Keratinocyte (primary cell): ENCODE results near the gene PDIA4. TPM values are rescaled to one million over a fixed set of nuclear protein-coding genes. Genes with fewer than 3 reads are reported as not detected.

ENCODE experiments used
- DNase-seq: peaks from one replicate; pipeline ENCODE4 v3.0.0-alpha.2; 2011; ENCODE audit warnings: low read depth, missing footprints, low spot score
- FAIRE-seq: peaks from 2 replicates; lab custom pipeline; 2011; peaks lifted over from hg19 to GRCh38; lab: Jason Lieb, UNC
- H2AFZ ChIP-seq: 2 replicates; pipeline ENCODE4 v1.6.0; 2012; ENCODE audit warnings: low read length, control low read depth, inconsistent platforms; ENCODE audit not compliant: control insufficient read depth
- H3K27ac ChIP-seq: 2 replicates; pipeline ENCODE4 v1.5.1; 2011; ENCODE audit warnings: low read length; ENCODE audit not compliant: control insufficient read depth, insufficient read depth
- H3K27me3 ChIP-seq: 3 replicates; pipeline ENCODE4 v1.6.0; 2011; ENCODE audit warnings: low read length; ENCODE audit not compliant: control insufficient read depth, insufficient read depth; ENCODE audit errors: extremely low read depth
- H3K36me3 ChIP-seq, 2 experiments: 2 replicates in 1 of 2; 3 replicates in 1 of 2; pipeline ENCODE4 v1.5.1; 2011; ENCODE audit warnings: low read length in 2 of 2, mild to moderate bottlenecking in 1 of 2; ENCODE audit not compliant: control insufficient read depth in 2 of 2, insufficient read depth in 2 of 2; ENCODE audit errors: extremely low read depth in 1 of 2
- H3K4me1 ChIP-seq: 3 replicates; pipeline ENCODE4 v1.5.1; 2011; ENCODE audit warnings: low read length; ENCODE audit not compliant: control insufficient read depth, insufficient read depth; ENCODE audit errors: extremely low read depth
- H3K4me2 ChIP-seq: 3 replicates; pipeline ENCODE4 v1.6.0; 2011; ENCODE audit warnings: low read depth, low read length; ENCODE audit not compliant: control insufficient read depth, insufficient read depth; ENCODE audit errors: extremely low read depth
- H3K4me3 ChIP-seq, 3 experiments: fragments of 200-600 bp in 1 of 3; sonication (generic) in 1 of 3; 2 replicates in 2 of 3; 3 replicates in 1 of 3; pipeline ENCODE4 v1.5.1; 2011 to 2016; ENCODE audit warnings: low read length in 3 of 3, mild to moderate bottlenecking in 3 of 3, control low read depth in 2 of 3, inconsistent platforms in 1 of 3, low read depth in 1 of 3, mixed read lengths in 1 of 3, mixed run types in 1 of 3, moderate library complexity in 1 of 3; ENCODE audit not compliant: control insufficient read depth in 2 of 3, insufficient read depth in 2 of 3; ENCODE audit errors: extremely low read depth in 1 of 3
- H3K79me2 ChIP-seq: 2 replicates; pipeline ENCODE4 v1.6.0; 2012; ENCODE audit warnings: low read length; ENCODE audit not compliant: control insufficient read depth, insufficient read depth
- H3K9ac ChIP-seq: 3 replicates; pipeline ENCODE4 v1.6.0; 2011; ENCODE audit warnings: low read length; ENCODE audit not compliant: control insufficient read depth, insufficient read depth; ENCODE audit errors: extremely low read depth
- H3K9me1 ChIP-seq: 3 replicates; pipeline ENCODE4 v1.6.0; 2011; ENCODE audit warnings: low read length; ENCODE audit not compliant: control insufficient read depth, insufficient read depth; ENCODE audit errors: extremely low read depth
- H3K9me3 ChIP-seq: 2 replicates; pipeline ENCODE4 v1.5.1; 2012; ENCODE audit warnings: low read depth, low read length; ENCODE audit not compliant: control insufficient read depth
- H4K20me1 ChIP-seq: 3 replicates; pipeline ENCODE4 v1.6.0; 2011; ENCODE audit warnings: low read length; ENCODE audit not compliant: control insufficient read depth, insufficient read depth; ENCODE audit errors: extremely low read depth
- CTCF ChIP-seq, 3 experiments: IDR thresholded peaks in 1 of 3; conservative IDR thresholded peaks in 1 of 3; optimal IDR thresholded peaks in 1 of 3; 2 replicates in 2 of 3; 3 replicates in 1 of 3; pipeline versions ENCODE3 to v1.5.1; 2011; ENCODE audit warnings: low read length in 3 of 3, mild to moderate bottlenecking in 3 of 3, moderate library complexity in 2 of 3, control low read depth in 1 of 3, inconsistent platforms in 1 of 3; ENCODE audit not compliant: insufficient read depth in 2 of 3; ENCODE audit errors: extremely low read depth in 1 of 3
- EZH2 ChIP-seq: IDR thresholded peaks from one replicate; pipeline ENCODE4 v1.6.1; 2012; ENCODE audit warnings: inconsistent platforms, mild to moderate bottlenecking, low read length, moderate library complexity
- dilution Hi-C: fragments of 300-500 bp; cut with MboI; formaldehyde crosslinking; loops from one replicate; pipeline ENCODE4 v1.7.0; 2020; ENCODE audit warnings: low sequenced_read_pairs; ENCODE audit not compliant: extremely low pct_ligation_motif_present
- polyA plus RNA-seq, 5 experiments: library from polyadenylated mRNA; depleted of rRNA in 3 of 5; stranded (reverse) in 3 of 5; stranded (forward) in 1 of 5; unstranded in 1 of 5; fragments of >200 nt; gene quantifications; 1 replicate in 1 of 5; 2 replicates in 3 of 5; 3 replicates in 1 of 5; pipeline versions ENCODE4 v1.2.1 to v1.2.3, GENCODE V29; 2011 to 2012; ENCODE audit warnings: missing spikeins in 2 of 5, low read depth in 1 of 5, low replicate concordance in 1 of 5

PDIA4 gene
- polyA plus RNA-seq, 1 donor (not counting 4 experiments of a cell fraction or from before 2014, with no cell fraction given): 145 TPM

- no peak overlapping the region for H3K4me2 ChIP-seq
- TF ChIP-seq CTCF (optimal IDR thresholded peaks at IDR 0.05 in 1 of 3, IDR thresholded peaks at IDR 0.05 in 1 of 3, conservative IDR thresholded peaks at IDR 0.05 in 1 of 3; ENCODE audit: extremely low read depth in 1 of 3, insufficient read depth in 2 of 3, low read length in 3 of 3): no peak
- no peak for TF ChIP-seq EZH2
- no peaks in the 10 kb centered on the region for H3K36me3 ChIP-seq
- H3K9ac ChIP-seq: no peak overlapping the region
- no peaks in the 10 kb centered on the region for H3K9me3 ChIP-seq
- no peaks in the 10 kb centered on the region for H4K20me1 ChIP-seq
- no peak overlapping the region for H3K4me3 ChIP-seq
- no peak overlapping the region for H2AFZ ChIP-seq
- H3K79me2 ChIP-seq: no peaks in the 10 kb centered on the region
- no peak overlapping the region for H3K27ac ChIP-seq
- DNase-seq (no peak), FAIRE-seq (no peak)
- H3K4me1 ChIP-seq: no peaks in the 10 kb centered on the region
- H3K9me1 ChIP-seq: no peaks in the 10 kb centered on the region
- H3K27me3 ChIP-seq: no peaks in the 10 kb centered on the region
- dilution Hi-C loops: no loop called here
These were observed 55.9 kb downstream of the PDIA4 start for GRCh38 chr7:148972375-148972774.

GRCh38 chr7:148967602-148968001 is 60.7 kb downstream of the PDIA4 start:
- no peaks in the 10 kb centered on the region for H3K27me3 ChIP-seq
- H3K36me3 ChIP-seq: no peaks in the 10 kb centered on the region
- no peak for FAIRE-seq
- no peaks in the 10 kb centered on the region for H3K9me1 ChIP-seq
- H3K27ac ChIP-seq: no peak overlapping the region
- no peak overlapping the region for H2AFZ ChIP-seq
- dilution Hi-C loops: no loop called here
- no peak overlapping the region for H3K4me3 ChIP-seq
- no peak overlapping the region for H3K9ac ChIP-seq
- no peaks in the 10 kb centered on the region for H3K79me2 ChIP-seq
- no peak for DNase-seq
- no peaks in the 10 kb centered on the region for H4K20me1 ChIP-seq
- peaks cover 9% of the 10 kb centered on the region for H3K4me1 ChIP-seq
- no peak overlapping the region for H3K4me2 ChIP-seq
- TF ChIP-seq EZH2: no peak
- no peak for TF ChIP-seq CTCF (optimal IDR thresholded peaks at IDR 0.05 in 1 of 3, IDR thresholded peaks at IDR 0.05 in 1 of 3, conservative IDR thresholded peaks at IDR 0.05 in 1 of 3; ENCODE audit: extremely low read depth in 1 of 3, insufficient read depth in 2 of 3, low read length in 3 of 3)
- H3K9me3 ChIP-seq: no peaks in the 10 kb centered on the region
